Measurements from ENCODE around the gene XPR1.

GRCh38 chr1:180628646-180629045, 3.2 kb upstream of the XPR1 start:
- TF ChIP-seq NFIC (IDR thresholded peaks at IDR 0.05) (no peak), TAF1 (IDR thresholded peaks at IDR 0.05; ENCODE audit: low read depth) (no peak), EP300 (IDR thresholded peaks at IDR 0.05; ENCODE audit: borderline replicate concordance) (no peak), YY1 (IDR thresholded peaks at IDR 0.05; ENCODE audit: low read depth) (no peak), RAD21 (IDR thresholded peaks at IDR 0.05; ENCODE audit: low read depth) (no peak), MAX (IDR thresholded peaks at IDR 0.05) (no peak), REST (IDR thresholded peaks at IDR 0.05; ENCODE audit: low read depth) (no peak), TEAD4 (IDR thresholded peaks at IDR 0.05) (no peak), CEBPB (IDR thresholded peaks at IDR 0.05) (no peak)

All from Ishikawa (cell line).